Activated CD8-positive, alpha-beta memory T cell treated with anti-CD3 and anti-CD28 coated beads for 24 hours (primary cell): ENCODE results near the gene ILF3.
"Not testable (repeated sequence)": the region's sequence is repeated elsewhere in the genome, so short reads cannot be mapped to it uniquely, and the experiment has no call there.

Experiments used
- DNase-seq: peaks from one replicate; pipeline ENCODE4 v3.0.0-alpha.2; 2020

ILF3 gene

GRCh38 chr19:10643172-10643967, 10.8 kb upstream of the ILF3 start:
- no peak for DNase-seq

- no peak for DNase-seq
Observed at GRCh38 chr19:10643968-10644259, 10.2 kb upstream of the ILF3 start.

GRCh38 chr19:10644260-10645007, 9.7 kb upstream of the ILF3 start:
- peak; percentile 93 for DNase-seq

GRCh38 chr19:10646456-10647159, 7.5 kb upstream of the ILF3 start:
- DNase-seq = no peak

- no peak for DNase-seq
Observed at GRCh38 chr19:10648360-10648759, 5.8 kb upstream of the ILF3 start.

- DNase-seq = no peak
Observed at GRCh38 chr19:10651851-10652250, 2.3 kb upstream of the ILF3 start.

GRCh38 chr19:10653482-10653731, 739 bp upstream of the ILF3 start:
- no peak for DNase-seq

- peak; percentile 77 for DNase-seq
Observed at GRCh38 chr19:10654610-10655456, 687 bp downstream of the ILF3 start.

GRCh38 chr19:10655457-10656312, 1.5 kb downstream of the ILF3 start:
- DNase-seq = no peak

GRCh38 chr19:10660346-10660745, 6.2 kb downstream of the ILF3 start:
- no peak for DNase-seq

- DNase-seq = no peak
Observed at GRCh38 chr19:10661946-10662345, 7.8 kb downstream of the ILF3 start.

GRCh38 chr19:10662384-10663251, 8.5 kb downstream of the ILF3 start:
- no peak for DNase-seq

GRCh38 chr19:10663252-10663563, 9.1 kb downstream of the ILF3 start:
- not testable (repeated sequence) for DNase-seq

- no peak for DNase-seq
Observed at GRCh38 chr19:10667867-10668266, 13.7 kb downstream of the ILF3 start.

- no peak for DNase-seq
Observed at GRCh38 chr19:10669246-10669645, 15.1 kb downstream of the ILF3 start.

- no peak for DNase-seq
Observed at GRCh38 chr19:10670182-10670581, 16.0 kb downstream of the ILF3 start.

- DNase-seq = no peak
Observed at GRCh38 chr19:10670876-10671804, 17.0 kb downstream of the ILF3 start.

- not testable (repeated sequence) for DNase-seq
Observed at GRCh38 chr19:10671922-10672321, 17.8 kb downstream of the ILF3 start.

- not testable (repeated sequence) for DNase-seq
Observed at GRCh38 chr19:10675214-10675613, 21.1 kb downstream of the ILF3 start.

- no peak for DNase-seq
Observed at GRCh38 chr19:10677751-10678150, 23.6 kb downstream of the ILF3 start.
